HG03354 (cell line): ENCODE data around the gene SORCS2.

ENCODE experiments used
- ATAC-seq: cut with Tn5 transposase; IDR thresholded peaks from one replicate; pipeline ENCODE4 v1.9.1; 2021; ENCODE audit warnings: mild to moderate bottlenecking; ENCODE audit not compliant: unreplicated experiment, poor library complexity, severe bottlenecking

The SORCS2 gene

DNA sequence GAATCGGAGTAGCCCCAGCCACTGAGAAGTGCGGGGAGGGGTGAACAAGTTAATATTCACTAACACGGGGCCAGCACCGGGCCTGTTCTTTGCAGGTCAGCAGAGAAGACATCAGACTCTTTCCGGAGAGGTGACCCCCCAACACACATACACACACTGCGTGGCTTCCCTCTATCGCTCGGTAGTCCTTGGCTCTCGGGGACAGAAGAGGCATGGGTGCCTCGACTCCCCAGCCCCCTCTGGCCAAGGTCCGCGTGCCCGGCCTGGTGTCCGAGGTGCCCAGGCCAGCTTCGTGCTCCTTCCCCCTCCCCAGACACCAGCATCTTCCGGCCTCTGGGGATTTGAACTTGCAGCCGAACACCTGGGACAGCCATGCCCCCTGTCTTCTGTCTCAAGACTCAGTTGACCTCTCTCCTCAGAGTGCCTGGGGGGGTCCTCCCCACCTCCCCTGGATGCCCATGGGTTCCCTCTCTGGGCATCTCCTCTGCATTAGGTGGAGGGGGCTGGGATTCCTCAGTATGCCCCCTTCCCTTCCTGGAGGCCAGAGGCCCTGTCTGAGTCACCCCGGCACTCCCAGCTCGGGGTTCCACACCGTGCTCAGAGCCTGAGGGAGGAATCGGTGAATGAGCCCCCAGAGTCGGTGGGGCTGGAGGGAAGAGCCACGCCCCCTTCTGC lies 104.5 kb downstream of the SORCS2 start:
- ATAC-seq: no peak

DNA sequence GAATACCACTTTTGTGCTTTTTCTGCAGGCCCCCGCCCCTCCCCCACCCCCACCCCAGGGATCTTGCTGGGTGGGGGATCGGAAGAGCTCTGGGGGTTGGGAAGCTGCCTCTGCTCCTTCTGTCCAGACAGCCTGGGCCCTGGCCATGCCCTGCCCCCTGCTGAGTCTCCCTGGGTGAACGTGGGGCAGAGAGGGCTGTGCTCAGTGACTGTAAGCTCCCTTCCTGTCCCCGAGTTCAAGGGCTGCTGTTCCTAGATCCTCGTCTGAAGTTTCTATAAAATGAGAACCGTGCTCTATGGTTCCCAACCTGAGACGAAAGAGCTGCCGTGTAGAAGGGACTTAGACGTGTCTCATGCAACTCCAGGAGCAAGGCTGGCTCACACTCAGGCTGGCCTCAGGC lies 105.0 kb downstream of the SORCS2 start:
- ATAC-seq: no peak

DNA sequence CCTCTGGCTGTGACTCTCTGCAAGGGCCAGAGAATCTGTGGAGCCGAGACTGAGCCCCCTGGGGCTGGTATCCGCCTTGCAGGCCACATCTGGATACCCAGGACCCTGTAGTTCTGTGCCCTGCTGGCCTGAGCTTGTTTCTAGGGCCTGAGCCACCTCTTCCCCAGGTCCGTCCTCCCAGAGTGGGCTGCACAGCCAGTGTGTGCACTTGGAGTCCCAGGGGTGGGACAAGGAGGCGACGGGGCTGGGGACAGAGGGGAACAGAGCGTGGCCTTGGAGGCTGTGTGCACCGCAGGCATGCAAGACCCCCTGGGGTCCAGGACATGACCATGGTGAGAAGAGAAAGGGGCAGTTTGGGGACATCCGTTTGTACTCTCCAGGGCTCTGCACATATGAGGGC lies 105.5 kb downstream of the SORCS2 start:
- no peak for ATAC-seq

DNA sequence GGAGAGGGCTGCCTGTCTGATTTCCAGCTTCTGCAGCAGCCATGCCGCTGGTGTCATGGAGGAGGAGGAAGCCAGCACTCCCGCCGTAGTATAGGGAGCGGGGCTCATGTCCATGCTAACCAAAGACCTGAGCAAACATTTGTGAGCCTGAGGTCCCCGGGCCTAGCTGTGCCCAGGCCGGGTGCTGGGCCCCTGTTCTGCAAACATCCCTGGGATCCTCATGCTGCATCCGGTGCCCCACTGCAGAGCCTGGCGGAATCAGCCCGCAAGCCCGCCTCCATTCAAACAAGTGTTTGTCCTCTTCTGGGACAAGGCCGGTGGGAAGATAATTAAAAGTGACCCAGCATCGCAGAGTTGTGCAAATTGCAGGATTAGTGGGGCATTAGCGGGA lies 106.3 kb downstream of the SORCS2 start:
- no peak for ATAC-seq

DNA sequence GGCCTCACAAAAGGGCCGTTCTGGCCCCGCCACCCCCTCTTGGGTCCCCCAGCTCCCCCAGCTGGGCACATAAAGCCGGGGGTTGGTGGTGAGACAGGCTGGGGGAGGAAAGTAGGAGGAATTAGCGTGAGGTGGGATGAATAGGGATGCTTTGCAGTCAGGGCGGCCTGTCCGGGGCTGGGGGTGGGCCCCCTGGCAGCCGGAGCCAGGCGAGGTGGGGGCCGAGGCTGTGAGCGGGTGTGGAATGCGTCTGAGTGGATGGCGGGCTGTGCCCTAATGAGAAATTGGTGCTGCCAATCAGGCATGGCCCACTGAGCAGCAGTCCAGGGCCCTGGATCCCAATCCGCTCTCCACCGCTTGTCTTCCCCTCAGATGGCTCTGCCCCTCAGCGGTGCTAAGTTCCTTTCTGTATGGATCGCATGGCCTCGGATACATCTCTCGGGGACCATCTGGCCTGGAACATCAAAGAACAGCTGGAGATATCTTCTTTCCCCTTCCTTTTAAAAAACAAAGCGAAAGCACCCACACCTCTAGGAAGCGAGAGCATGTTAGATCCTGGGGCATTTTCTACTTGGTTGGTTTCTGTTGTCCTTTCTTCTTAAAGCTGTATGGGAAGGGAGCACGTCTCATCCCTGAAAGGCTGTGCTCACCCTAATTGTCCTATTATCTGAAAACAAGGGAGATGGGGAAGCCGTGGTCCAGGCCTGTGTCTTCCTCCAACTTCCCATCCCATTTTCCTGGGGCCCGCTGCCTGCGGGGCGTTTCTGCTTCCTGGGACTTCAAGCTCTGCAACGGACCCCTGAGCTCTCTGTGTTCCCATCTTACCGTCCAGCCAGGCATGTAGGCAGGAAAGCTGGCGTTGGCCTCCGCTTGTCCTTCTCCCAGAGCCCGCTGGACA lies 106.9 kb downstream of the SORCS2 start:
- ATAC-seq: no peak

DNA sequence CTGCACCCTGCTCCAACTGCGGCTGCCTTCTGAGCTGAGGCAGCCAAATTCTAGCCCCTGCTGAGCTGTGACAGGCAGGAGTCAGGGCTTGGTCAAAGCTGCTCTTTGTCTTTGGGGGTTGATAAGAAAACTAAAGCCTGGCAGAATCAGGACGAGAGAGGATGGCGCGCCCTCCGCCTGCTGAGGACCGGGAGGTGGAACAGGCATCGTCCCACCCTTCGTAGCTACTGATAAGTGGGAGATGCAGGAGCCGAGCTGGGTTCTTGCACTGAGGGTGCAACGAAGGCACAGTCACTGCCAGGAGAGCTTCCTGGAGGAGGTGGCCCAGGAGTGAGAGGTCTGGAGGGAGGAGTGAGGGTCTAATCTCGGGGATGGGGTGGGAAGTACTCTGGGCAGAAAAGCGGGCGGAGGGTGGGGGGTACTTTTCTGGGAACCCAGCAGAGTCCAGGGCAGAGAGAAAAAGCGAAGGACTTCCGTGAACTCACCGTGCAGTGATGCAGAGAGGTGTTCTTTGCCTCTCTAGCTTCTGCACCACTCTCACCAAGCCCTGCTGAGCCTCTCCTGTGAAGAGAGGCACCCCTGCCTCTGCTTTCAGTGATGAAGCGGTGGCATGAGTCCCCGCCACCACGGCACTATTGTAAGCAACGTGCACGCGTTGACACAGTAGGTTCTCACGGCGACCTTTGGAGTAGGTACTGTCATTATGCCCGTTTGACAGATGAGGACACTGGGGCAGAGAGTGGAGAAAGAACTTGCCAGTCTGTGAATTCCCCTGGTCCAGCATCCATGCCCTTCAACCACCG lies 107.8 kb downstream of the SORCS2 start:
- no peak for ATAC-seq

DNA sequence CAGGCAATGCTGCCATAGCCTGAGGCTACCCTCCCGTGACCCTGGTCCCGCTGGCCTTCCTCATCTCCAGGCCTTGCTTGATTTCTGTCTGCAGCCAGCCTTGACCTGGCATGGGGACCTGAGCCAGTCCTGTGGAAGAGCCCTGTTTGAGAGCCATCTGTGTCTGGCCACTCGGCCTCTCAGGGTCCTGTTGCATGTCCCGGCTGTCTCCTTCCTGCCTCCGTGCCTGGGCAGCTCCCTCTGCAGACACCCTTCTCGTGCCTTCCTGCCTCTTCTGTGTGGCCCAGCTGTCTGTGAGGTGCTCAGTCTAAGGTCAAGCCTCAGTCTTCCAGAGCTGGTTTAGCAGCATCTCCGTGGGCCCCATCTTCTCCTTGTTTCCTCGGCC lies 108.4 kb downstream of the SORCS2 start:
- ATAC-seq: no peak

DNA sequence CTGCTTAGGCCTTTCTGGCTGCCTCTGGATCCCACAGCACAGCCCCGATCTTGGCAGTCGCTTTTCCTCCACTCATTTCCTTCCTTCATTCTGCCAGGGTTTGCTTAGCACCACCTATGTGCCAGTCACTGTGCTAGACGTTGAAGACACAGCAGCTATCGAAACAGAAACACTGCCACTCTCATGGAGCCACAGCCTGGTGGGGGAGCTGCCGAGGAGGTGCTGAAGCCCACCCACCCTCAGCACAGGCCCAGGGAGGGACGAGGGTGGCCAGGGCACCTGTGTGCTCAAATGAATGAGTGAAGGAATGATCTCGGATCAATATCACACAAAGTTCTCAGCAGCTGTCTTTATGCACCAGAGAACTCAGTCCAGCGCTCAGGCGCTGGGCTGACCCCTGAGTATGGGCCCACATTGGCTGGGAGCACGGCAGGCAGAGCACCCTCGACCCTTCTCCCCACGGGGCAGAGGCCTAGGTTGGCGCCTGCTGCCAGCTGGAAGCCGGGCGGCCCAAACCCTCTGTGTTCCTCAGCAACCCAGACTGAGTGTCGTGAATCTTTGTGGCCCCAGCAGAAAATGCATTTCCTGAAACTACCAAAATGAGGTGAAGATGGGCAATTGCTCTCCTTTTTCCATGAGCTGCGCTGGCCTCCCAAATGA lies 108.9 kb downstream of the SORCS2 start:
- no peak for ATAC-seq

DNA sequence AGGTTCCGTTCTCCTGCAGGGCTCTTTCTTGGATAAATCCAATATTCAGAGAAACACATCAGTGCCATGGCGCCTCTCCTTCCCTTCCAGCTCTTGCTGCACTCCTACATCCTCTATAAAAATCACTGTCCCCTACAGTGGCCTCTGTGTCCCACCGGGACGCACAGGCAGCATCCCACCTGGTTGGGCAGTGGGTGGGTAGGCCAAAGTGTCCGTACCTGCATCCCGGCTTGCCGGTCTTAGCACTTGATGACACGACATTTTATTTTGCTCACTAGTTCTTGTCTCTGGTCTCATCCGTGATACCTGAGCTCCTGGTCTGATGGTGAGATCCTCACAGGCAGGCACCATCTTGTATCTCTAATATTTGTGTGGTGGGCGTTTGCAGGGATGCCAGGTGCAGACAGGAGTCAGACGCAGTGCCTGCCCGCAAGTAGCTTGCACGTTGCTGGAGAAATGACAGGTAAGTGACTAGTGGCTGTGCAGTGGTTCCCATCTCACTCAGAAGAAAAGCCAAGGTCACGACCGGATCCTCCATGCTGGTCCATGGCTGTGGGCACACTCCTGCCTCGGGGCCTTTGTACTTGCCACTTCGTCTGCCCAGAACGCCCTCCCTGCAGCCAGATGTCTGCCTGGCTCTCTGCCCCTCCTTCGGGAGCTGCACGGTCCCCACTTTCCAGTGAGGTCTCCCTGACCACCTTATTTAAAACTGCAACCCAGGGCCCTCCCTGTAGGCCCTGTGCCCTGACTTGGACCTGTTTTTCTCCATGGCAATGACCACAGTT lies 109.7 kb downstream of the SORCS2 start:
- no peak for ATAC-seq

DNA sequence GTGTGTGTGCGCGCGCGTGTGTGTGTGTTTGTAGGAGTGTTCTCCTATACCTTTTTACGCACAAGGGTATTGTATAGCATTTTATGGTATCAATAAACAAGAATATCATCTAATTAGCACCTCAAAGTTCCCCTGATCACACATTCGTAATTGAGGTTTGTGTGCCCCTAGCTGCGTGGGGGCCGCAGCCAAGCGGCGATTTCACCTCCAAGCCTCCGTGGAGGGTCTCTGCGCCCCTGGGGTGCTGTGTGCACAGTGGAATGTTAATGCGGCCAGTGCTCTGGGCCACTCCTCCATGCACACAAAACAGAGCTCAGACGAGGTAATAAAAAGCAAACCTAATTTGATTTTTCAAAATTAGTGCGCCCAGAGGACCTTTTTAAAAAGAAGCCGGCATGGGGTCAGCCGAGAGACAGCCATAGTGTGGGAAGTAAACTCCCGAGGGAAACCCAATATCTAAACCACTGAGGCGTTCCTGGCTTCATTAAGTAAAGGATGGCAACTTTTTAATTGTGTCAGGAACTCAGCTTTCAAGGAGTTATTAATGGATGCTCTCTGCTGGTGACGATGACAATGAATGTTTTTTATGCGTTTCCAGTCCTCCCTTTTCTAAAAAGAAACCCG lies 110.6 kb downstream of the SORCS2 start:
- ATAC-seq: no peak

DNA sequence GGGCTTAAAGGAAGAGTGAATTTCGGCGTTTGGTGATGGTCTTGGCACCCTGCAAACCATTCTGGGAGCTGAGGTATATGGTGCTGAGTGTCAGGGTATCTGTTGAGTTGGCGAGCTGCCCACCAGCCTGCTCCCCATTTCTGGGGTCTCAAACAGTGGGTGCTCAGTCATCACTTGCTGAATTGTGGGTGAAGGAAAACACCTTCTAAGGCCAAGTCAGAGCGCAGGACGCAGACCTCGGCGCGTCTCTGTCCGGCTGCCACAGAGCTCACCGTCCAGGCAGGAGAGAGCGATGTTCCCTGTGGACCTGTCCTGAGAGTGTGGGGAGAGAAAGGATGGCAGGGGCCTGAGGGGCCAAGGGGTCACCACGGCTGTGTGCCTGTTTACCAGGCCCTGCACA lies 111.2 kb downstream of the SORCS2 start:
- ATAC-seq: no peak

DNA sequence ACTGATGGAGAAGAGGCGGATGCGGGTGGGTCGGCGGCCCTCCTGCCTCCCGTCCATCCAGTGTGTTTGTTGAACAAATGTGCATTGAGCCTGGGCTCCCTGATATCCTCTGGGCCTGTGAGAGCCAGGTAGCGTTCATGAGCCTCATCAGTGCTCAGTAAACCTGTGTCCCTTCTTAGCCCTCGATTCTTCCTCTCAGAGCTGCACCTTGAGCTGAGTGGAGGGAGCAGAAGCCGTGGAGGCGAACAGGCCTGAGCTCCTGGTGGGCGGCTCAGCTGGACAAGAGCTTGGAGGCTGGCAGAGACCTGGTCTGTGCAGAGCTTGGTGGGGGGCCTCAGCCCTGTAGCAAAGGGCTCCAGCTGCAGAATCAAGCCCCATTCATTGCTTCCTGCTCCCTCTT lies 112.1 kb downstream of the SORCS2 start:
- ATAC-seq: no peak

DNA sequence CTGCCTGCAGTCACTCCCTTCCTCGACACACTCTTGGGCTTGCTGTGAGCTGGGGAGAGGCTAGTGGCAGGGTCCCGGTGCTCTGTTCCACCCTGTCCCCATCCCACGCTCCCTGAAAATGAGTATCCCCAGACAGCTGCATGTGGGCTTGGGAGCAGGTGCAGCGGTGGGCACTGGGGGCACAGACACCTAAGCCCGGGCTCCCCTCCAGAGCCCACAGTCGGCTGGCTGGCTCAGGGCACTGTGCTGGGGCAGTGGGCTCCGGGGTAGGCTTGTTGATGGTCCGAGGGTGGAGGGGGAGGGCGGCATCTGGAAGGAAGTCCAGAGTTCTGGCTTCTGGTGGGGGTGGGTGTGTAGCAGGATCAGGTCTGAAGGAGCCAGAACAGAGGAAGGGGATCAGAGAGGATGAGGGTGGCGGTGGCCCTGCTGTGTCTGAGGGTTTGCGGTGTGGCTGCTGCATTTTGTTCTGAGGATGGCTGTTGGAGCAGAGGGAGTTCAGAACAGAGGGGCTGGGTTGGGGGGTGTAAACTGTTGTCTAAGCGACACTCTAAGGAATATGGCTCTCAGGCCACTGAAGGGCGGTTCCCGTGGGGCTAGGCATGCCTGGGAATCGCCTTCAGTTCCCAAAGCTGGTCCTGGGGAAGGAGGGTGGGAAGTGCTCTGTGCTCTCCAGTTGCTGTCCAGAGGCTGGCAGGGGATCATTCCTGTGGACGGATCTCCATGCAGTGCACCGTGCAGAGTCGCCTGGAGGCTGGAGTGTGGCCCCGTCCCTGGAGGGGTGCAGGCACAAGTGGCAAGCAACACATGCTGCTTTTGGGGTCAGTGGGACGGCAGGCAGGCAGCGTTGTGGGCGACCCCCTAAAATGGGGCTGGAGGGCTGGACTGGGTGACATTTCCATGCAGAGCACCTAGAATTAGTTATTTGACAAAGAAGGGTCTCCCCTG lies 114.0 kb downstream of the SORCS2 start:
- no peak for ATAC-seq

DNA sequence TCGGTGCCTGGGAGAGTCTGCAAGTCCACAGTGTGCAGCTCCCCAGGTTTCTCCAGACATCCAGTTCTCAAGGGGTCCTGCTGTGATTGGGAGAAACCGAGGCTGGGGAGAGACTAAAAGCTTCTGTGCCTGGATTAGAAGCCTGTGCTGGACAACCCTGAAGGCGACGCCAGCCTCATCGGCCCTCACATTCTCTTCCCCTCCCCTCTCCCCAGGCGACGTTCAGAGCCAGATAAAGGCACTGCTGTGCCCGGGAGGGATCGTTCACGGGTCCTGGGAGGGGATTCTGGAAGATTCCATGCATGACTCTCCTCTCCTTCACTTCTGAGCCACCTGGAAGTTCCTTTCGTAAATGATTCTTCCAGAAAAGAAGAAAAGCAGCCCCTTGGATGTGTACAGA lies 114.6 kb downstream of the SORCS2 start:
- no peak for ATAC-seq

DNA sequence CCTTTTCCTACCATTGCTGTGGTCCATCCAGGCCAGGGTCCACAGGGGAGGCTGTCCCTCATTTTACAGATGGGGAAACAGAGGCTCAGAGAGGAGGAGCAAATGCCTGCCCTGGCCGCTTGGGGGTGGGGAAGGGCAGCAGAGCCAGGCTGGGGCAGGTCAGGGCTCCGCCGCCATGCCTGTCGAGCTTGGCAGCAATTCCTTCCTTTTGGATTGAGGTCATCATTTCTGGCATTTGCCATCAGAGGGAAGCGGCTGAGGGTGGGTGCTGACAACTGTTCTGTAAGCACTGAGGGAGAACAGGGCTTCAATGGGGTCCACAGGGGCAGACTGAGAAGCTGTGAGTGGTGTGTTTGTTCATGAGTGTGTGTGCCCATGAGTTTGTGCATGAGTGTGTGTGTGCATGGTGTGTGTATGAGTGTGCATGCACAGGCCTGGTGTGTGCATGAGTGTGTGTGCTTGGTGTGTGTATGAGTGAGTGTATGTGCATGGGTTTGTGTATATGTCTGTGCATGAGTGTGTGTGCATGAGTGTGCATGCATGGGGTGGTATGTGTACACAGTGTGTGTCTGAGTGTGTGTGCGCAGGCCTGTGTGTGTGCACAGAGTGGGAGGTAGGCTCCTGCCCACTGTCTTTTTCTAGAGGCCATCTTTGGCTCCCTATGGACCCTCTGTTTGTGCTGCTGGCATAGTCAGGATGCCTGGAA lies 115.2 kb downstream of the SORCS2 start:
- no peak for ATAC-seq

DNA sequence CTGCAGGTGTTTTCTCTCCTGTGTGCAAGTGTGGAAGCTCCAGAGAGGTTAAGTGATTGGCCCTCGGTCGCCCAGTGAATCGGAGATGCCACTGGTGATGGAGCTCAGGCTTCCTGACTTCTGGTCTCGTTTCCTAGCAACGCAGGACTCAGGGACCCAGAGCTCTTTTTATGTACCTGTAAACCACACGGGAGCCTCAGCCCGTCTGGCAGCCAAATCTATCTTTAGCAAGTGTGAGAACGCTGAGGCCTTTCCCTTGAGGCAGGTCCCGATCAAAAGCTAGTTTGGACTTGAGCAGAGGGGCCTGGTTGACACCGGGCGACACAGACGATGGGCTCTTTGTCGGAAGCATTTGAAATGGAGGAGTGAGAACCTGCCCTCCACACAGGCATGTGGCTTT lies 116.8 kb downstream of the SORCS2 start:
- ATAC-seq: no peak

DNA sequence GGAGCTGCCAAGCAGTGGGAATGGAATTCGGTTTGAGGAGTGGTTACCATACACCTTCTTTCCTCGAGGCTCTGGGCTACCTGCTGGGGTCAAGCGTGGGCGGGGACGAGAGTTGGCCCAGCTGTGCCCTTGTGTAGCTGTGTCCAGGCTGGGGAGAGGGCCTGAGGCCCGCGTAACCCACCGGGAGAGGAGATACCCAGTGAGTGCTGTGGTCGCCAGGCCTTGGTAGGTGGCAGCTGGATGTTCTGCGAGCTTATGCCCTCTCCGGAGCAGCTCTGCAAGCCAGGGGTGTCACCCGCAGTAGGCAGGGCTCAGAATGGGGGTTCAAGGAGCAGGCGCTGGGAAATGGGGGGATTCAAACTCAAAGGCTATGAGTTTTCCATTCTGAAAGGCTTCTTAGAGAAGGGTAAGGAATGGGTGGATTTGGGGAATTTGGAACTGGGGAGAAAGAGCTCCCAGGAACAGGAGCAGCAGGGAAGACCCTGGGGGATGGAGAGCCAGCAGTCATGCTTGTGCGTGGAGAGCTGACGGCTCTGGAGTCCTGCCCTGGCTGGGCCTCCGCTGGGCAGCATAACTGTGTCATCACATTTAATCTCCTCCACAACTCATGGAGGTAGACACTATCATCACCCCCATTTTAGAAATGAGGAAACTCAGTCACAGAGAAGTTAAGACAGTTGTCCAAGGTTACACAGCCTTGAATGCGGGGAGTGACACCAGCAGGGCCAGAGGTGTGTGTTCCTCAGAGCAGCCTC lies 117.5 kb downstream of the SORCS2 start:
- ATAC-seq: no peak
